HCT116 (cell line): ENCODE results near the gene LAMB4. TPM values are rescaled to one million over a fixed set of nuclear protein-coding genes. Genes with fewer than 3 reads are reported as not detected.
A peak's percentile ranks its signal among the peaks of the same experiment; 100 is the strongest.

Source experiments
- ATAC-seq: fragments of 200-7000 bp; cut with Tn5 transposase; 2 replicates; pipeline ENCODE4 v1.9.1; 2020; ENCODE audit warnings: mild to moderate bottlenecking, moderate library complexity
- BruUV-seq: library from RNA; stranded (reverse); fragments of 400-500 nt; replicated peaks from 2 replicates; lab custom pipeline; 2021; lab: Mats Ljungman, UMichigan
- CTCF ChIA-PET: fragments of 300-600 bp; sonication (Branson Sonifier 250); formaldehyde crosslinking; loops from one replicate; lab custom pipeline; 2021; ENCODE audit warnings: antibody characterized with exemption; lab: Charles Lee
- POLR2A ChIA-PET: fragments of 300-600, 350-600 bp; sonication (Branson Sonifier 250); formaldehyde crosslinking; loops from one replicate; lab custom pipeline; 2021; ENCODE audit warnings: antibody characterized with exemption; lab: Charles Lee
- RAD21 ChIA-PET, 2 experiments: fragments of 300-600 bp; sonication (Branson Sonifier 250); formaldehyde crosslinking; loops; one replicate each; lab custom pipeline; 2023; ENCODE audit warnings: low total read pairs in 2 of 2; ENCODE audit not compliant: uncharacterized antibody in 2 of 2, unreplicated experiment in 2 of 2, low non-redundant PET in 1 of 2; lab: Charles Lee
- DNase-seq: peaks from one replicate; pipeline ENCODE4 v3.0.0-alpha.2; 2010; ENCODE audit warnings: low read depth, low spot score
- H2AFZ ChIP-seq: fragments of 200-600 bp; shearing (Covaris generic), sonication (generic); 2 replicates; pipeline ENCODE4 v1.6.1; 2017; ENCODE audit warnings: low read depth, mixed run types, mixed read lengths, antibody characterized with exemption, low read length; ENCODE audit not compliant: poor library complexity, severe bottlenecking
- H3K27ac ChIP-seq: 2 replicates; pipeline ENCODE4 v1.5.1; 2012; ENCODE audit warnings: low read depth, low read length
- H3K27me3 ChIP-seq: fragments of 200-600 bp; sonication (generic); 2 replicates; pipeline ENCODE4 v1.6.1; 2016; ENCODE audit warnings: mixed run types, low read length, mixed read lengths; ENCODE audit not compliant: insufficient read depth
- H3K36me3 ChIP-seq, 2 experiments: fragments of 200-500 bp in 1 of 2; fragments of 200-600 bp in 1 of 2; sonication (Bioruptor generic) in 1 of 2; sonication (generic) in 1 of 2; 2 replicates each; pipeline versions ENCODE4 v1.5.1 to v1.6.1; 2014 to 2016; ENCODE audit warnings: low read length in 2 of 2, inconsistent platforms in 1 of 2, mixed read lengths in 1 of 2, mixed run types in 1 of 2; ENCODE audit not compliant: insufficient read depth in 2 of 2, control insufficient read depth in 1 of 2
- H3K4me1 ChIP-seq, 2 experiments: fragments of 200-600 bp in 1 of 2; sonication (generic) in 1 of 2; 2 replicates each; pipeline versions ENCODE4 v1.5.1 to v1.6.1; 2012 to 2017; ENCODE audit warnings: low read length in 2 of 2, inconsistent platforms in 1 of 2, mild to moderate bottlenecking in 1 of 2, mixed read lengths in 1 of 2, mixed run types in 1 of 2, moderate library complexity in 1 of 2; ENCODE audit not compliant: insufficient read depth in 2 of 2, control insufficient read depth in 1 of 2
- H3K4me2 ChIP-seq: fragments of 200-600 bp; sonication (generic); 2 replicates; pipeline ENCODE4 v1.6.1; 2017; ENCODE audit warnings: mixed run types, low read length, mixed read lengths
- H3K4me3 ChIP-seq, 2 experiments: fragments of 200-600 bp in 1 of 2; sonication (generic) in 1 of 2; replicated peaks in 1 of 2; 2 replicates each; pipeline ENCODE4 v1.5.1; 2011 to 2016; ENCODE audit warnings: low read length in 2 of 2, control low read depth in 1 of 2, low read depth in 1 of 2, mild to moderate bottlenecking in 1 of 2, mixed read lengths in 1 of 2, mixed run types in 1 of 2
- H3K79me2 ChIP-seq: fragments of 200-600 bp; sonication (generic); 2 replicates; pipeline ENCODE4 v1.6.1; 2017; ENCODE audit warnings: mild to moderate bottlenecking, mixed run types, low read length, moderate library complexity, mixed read lengths; ENCODE audit not compliant: insufficient read depth
- H3K9ac ChIP-seq: fragments of 200-600 bp; sonication (generic); 2 replicates; pipeline ENCODE4 v1.6.1; 2016; ENCODE audit warnings: low read length, mixed read lengths
- H3K9me2 ChIP-seq: fragments of 200-600 bp; sonication (generic), shearing (Covaris generic); 2 replicates; pipeline ENCODE4 v1.6.1; 2017; ENCODE audit warnings: mixed run types, mild to moderate bottlenecking, moderate library complexity; ENCODE audit not compliant: insufficient read depth
- H3K9me3 ChIP-seq, 2 experiments: fragments of 200-500 bp in 1 of 2; fragments of 200-600 bp in 1 of 2; sonication (Bioruptor generic) in 1 of 2; sonication (generic) in 1 of 2; 2 replicates each; pipeline ENCODE4 v1.6.1; 2014 to 2017; ENCODE audit warnings: low read length in 2 of 2, mixed read lengths in 2 of 2, inconsistent platforms in 1 of 2, low read depth in 1 of 2, mild to moderate bottlenecking in 1 of 2, mixed run types in 1 of 2, moderate library complexity in 1 of 2; ENCODE audit not compliant: control insufficient read depth in 1 of 2, insufficient read depth in 1 of 2
- H4K20me1 ChIP-seq: fragments of 200-600 bp; sonication (generic), shearing (Covaris generic); 2 replicates; pipeline ENCODE4 v1.6.1; 2017; ENCODE audit warnings: mixed run types, mild to moderate bottlenecking, moderate library complexity; ENCODE audit not compliant: insufficient read depth
- CBX3 ChIP-seq: IDR thresholded peaks from 2 replicates; pipeline ENCODE4 v1.6.1; 2012; ENCODE audit warnings: low read depth
- ELF1 ChIP-seq: IDR thresholded peaks from 2 replicates; pipeline ENCODE4 v1.6.1; 2012; ENCODE audit warnings: low read depth, borderline replicate concordance
- EZH2phosphoT487 ChIP-seq: fragments of 200-600 bp; IDR thresholded peaks from 2 replicates; pipeline ENCODE4 v1.6.1; 2018; ENCODE audit warnings: antibody characterized with exemption, borderline replicate concordance
- JUND ChIP-seq: IDR thresholded peaks from 2 replicates; pipeline ENCODE4 v1.6.1; 2012
- POLR2A ChIP-seq: IDR thresholded peaks from 2 replicates; pipeline ENCODE4 v1.7.0; 2011; ENCODE audit warnings: borderline replicate concordance; ENCODE audit not compliant: insufficient read depth, insufficient read length; ENCODE audit errors: extremely low read depth
- POLR2AphosphoS5 ChIP-seq: IDR thresholded peaks from 2 replicates; pipeline ENCODE4 v1.6.1; 2011; ENCODE audit warnings: mild to moderate bottlenecking, low read depth, low read length, moderate library complexity
- RAD21 ChIP-seq: IDR thresholded peaks from 2 replicates; pipeline ENCODE4 v1.6.1; 2012; ENCODE audit warnings: low read depth, mild to moderate bottlenecking
- ZFX ChIP-seq: fragments of 450-650 bp; IDR thresholded peaks from 2 replicates; pipeline ENCODE4 v1.6.1; 2017
- ZNF274 ChIP-seq: fragments of 200-500 bp; sonication (Bioruptor generic); IDR thresholded peaks from 2 replicates; pipeline ENCODE4 v1.6.1; 2014; ENCODE audit warnings: mild to moderate bottlenecking, low read depth, low read length, inconsistent platforms
- intact Hi-C: fragments of 100-400 bp; cut with micrococcal nuclease; formaldehyde crosslinking; loops from 2 replicates; pipeline ENCODE4 v1.10.0; 2022
- total RNA-seq: library from RNA; stranded (reverse); gene quantifications from one replicate; pipeline ENCODE4 v1.2.1, GENCODE V29; 2021; ENCODE audit not compliant: unreplicated experiment
- TF ChIP-seq, protein P1 (sequence below), 3 experiments: fragments of 200-600 bp in 1 of 3; sonication (generic) in 1 of 3; IDR thresholded peaks in 2 of 3; conservative IDR thresholded peaks in 1 of 3; 2 replicates each; pipeline ENCODE4 v1.5.1; 2012 to 2017; ENCODE audit warnings: low read depth in 2 of 3, low read length in 2 of 3, antibody characterized with exemption in 1 of 3, borderline replicate concordance in 1 of 3, control low read depth in 1 of 3, mild to moderate bottlenecking in 1 of 3, mixed read lengths in 1 of 3, mixed run types in 1 of 3, moderate library complexity in 1 of 3; ENCODE audit not compliant: insufficient read depth in 1 of 3

Gene LAMB4
- total RNA-seq, 1 experiment from 2014 or later: not detected

DNA sequence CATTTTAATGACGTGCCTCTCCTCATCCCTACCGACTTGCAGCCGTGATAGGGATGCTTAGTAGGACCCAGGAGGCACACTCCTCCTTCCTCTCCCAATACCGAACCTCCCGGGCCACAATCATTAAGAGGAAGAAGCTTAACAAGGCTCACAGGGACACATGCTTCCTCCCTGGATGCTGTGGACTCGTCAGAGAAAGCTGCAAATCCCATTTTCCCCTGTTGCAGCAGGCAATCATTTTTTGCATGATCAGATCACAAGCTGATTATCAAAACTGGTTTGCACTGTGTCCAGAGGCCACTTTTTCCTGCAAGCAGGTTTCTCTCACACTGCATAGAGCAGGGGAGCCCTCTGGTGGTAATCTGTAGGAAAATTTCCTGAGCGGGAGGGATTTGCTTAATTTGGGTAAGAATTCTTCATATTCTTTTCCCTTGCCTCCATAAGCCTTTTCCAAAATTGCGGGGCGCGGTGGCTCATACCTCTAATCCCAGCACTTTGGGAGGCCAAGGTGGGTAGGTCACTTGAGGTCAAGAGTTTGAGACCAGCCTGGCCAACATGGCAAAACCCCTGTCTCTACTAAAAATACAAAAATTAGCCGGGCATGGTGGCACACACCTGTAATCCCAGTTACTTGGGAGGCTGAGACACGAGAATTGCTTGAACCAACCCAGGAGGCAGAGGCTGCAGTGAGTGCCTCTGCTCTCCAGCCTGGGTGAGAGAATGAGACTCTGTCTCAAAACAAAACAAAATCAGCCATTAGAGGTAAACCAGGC lies 16.1 kb upstream of the LAMB4 start:
- Histone ChIP-seq H3K4me1 (peaks cover 0 to 3% of the 10 kb centered on the region in 2 experiments; a peak in 1 of 4 replicates), H3K4me3 (peak overlapping the region in 1 of 2 experiments; percentile 24; a peak in 2 of 4 replicates), H3K9ac (no peak overlapping the region), H3K9me2 (no peaks in the 10 kb centered on the region), H3K4me2 (peak overlapping the region; percentile 75), H3K36me3 (no peaks in the 10 kb centered on the region), H3K9me3 (no peaks in the 10 kb centered on the region), H2AFZ (peak overlapping the region; percentile 98), H3K79me2 (no peaks in the 10 kb centered on the region), H4K20me1 (no peaks in the 10 kb centered on the region), H3K27me3 (no peaks in the 10 kb centered on the region), H3K27ac (no peak overlapping the region)
- no TSS peak for BruUV-seq
- ATAC-seq (peak; percentile 91), DNase-seq (peak; percentile 69)
- RAD21 ChIA-PET: interaction anchor here (0.7 to 1.2 kb wide), 3 partner anchors 32 to 683 kb away, joined by 5 to 6 read pairs (median 6); no protein-coding TSS in a partner anchor
- intact Hi-C loops: loop anchor here (1.0 to 5.0 kb wide), 5 partner anchors 32 to 1353 kb away; no protein-coding TSS in a partner anchor
- CTCF ChIA-PET: interaction anchor here (0.7 to 2.6 kb wide), 14 partner anchors 15 to 683 kb away, joined by 3 to 27 read pairs (median 4); partner anchors contain the start of gene PNPLA8
- TF ChIP-seq RAD21: peak; percentile 95
- no peak for TF ChIP-seq ZFX
- TF ChIP-seq, protein P1, sequence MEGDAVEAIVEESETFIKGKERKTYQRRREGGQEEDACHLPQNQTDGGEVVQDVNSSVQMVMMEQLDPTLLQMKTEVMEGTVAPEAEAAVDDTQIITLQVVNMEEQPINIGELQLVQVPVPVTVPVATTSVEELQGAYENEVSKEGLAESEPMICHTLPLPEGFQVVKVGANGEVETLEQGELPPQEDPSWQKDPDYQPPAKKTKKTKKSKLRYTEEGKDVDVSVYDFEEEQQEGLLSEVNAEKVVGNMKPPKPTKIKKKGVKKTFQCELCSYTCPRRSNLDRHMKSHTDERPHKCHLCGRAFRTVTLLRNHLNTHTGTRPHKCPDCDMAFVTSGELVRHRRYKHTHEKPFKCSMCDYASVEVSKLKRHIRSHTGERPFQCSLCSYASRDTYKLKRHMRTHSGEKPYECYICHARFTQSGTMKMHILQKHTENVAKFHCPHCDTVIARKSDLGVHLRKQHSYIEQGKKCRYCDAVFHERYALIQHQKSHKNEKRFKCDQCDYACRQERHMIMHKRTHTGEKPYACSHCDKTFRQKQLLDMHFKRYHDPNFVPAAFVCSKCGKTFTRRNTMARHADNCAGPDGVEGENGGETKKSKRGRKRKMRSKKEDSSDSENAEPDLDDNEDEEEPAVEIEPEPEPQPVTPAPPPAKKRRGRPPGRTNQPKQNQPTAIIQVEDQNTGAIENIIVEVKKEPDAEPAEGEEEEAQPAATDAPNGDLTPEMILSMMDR (IDR thresholded peaks at IDR 0.05 in 2 of 3, conservative IDR thresholded peaks at IDR 0.05 in 1 of 3; ENCODE audit: borderline replicate concordance in 1 of 3, insufficient read depth in 1 of 3, low read depth in 2 of 3, low read length in 2 of 3): peak; percentile 84 to 85 (median 85)
- POLR2A ChIA-PET: no interaction called here

DNA sequence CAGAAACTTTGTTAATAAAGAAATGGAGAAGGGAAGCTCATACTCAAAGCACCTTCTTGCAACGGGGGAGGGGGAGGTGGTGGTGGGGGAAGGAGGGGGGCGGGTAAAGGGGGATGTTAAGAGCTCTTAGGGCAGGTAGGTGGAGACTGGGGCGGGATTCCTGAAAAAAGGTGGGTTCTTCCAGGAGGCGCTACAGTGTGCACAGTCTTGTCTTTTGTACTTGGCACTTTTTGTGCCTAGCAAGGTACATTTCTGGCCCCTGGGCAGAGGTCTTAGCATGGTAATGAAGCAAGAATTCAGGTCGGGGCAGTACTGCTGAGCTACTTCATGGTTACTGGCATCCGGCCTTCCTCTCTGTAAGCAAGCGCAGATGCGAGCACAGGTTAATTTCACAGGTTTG lies 15.2 kb upstream of the LAMB4 start:
- intact Hi-C loops: loop anchor here (5.0 kb wide), 1 partner anchor 268 kb away; no protein-coding TSS in a partner anchor
- H3K27ac ChIP-seq: no peak overlapping the region
- H4K20me1 ChIP-seq: no peaks in the 10 kb centered on the region
- no TSS peak for BruUV-seq
- no peak overlapping the region for H3K4me3 ChIP-seq
- DNase-seq (no peak), ATAC-seq (no peak)
- no peaks in the 10 kb centered on the region for H3K36me3 ChIP-seq
- TF ChIP-seq ZNF274: no peak
- no peak for TF ChIP-seq ELF1
- TF ChIP-seq POLR2AphosphoS5: no peak
- no peak for TF ChIP-seq POLR2A
- TF ChIP-seq JUND: no peak
- no peak for TF ChIP-seq CBX3
- no peak for TF ChIP-seq EZH2phosphoT487
- no peaks in the 10 kb centered on the region for H3K9me3 ChIP-seq
- H3K4me1 ChIP-seq: peaks cover 0 to 3% of the 10 kb centered on the region in 2 experiments; a peak in 1 of 4 replicates
- H3K4me2 ChIP-seq: no peak overlapping the region; the same call in 1 of the 2 replicates
- no peak overlapping the region for H3K9ac ChIP-seq
- ChIA-PET POLR2A (interaction anchor here (1.0 kb wide), 1 partner anchor 31 kb away, joined by 3 read pairs; no protein-coding TSS in a partner anchor), RAD21 (interaction anchor here (0.7 to 1.2 kb wide), 3 partner anchors 31 to 682 kb away, joined by 5 to 6 read pairs (median 6); no protein-coding TSS in a partner anchor), CTCF (interaction anchor here (0.7 to 2.6 kb wide), 13 partner anchors 14 to 682 kb away, joined by 3 to 27 read pairs (median 4); no protein-coding TSS in a partner anchor)
- no peak overlapping the region for H2AFZ ChIP-seq
- no peaks in the 10 kb centered on the region for H3K9me2 ChIP-seq
- H3K27me3 ChIP-seq: no peaks in the 10 kb centered on the region
- H3K79me2 ChIP-seq: no peaks in the 10 kb centered on the region
